ENCODE measurements around the gene RPL23.

RPL23 gene

GRCh38 chr17:38853292-38854219 is at the start of gene RPL23:
RPL23 (minus strand) TSS chr17:38853721; CDS start chr17:38853710, 11 bp downstream.
- H3K4me1 Mint-ChIP-seq, result peaks cover 34 to 54% of the 10 kb centered on the region in 2 donors
- no peaks in the 10 kb centered on the region for H3K27me3 Mint-ChIP-seq
- H3K4me3 Mint-ChIP-seq, result peak within 1 kb of the TSS; percentile 100
- ATAC-seq (replicated peaks) (peak; percentile 89 to 92), DNase-seq (peak; percentile 89)
- H3K27ac Mint-ChIP-seq, result peak within 1 kb of the TSS; percentile 100
- peaks cover 45 to 50% of the 10 kb centered on the region in 2 donors for H3K36me3 Mint-ChIP-seq
- H3K9me3 Mint-ChIP-seq, result no peaks in the 10 kb centered on the region

- H3K9me3 Mint-ChIP-seq, result no peaks in the 10 kb centered on the region
- no peaks in the 10 kb centered on the region for H3K27me3 Mint-ChIP-seq
- no peak for DNase-seq
- ATAC-seq (replicated peaks), result no peak
- H3K4me3 Mint-ChIP-seq, result no peak overlapping the region
- peak overlapping the region; percentile 59 for H3K27ac Mint-ChIP-seq
- H3K36me3 Mint-ChIP-seq, result peaks cover 32 to 70% of the 10 kb centered on the region in 2 donors
- H3K4me1 Mint-ChIP-seq, result peaks cover 42 to 67% of the 10 kb centered on the region in 2 donors
Measured at GRCh38 chr17:38900978-38901656, 47.6 kb upstream of the RPL23 start.

GRCh38 chr17:38899421-38899820 is 45.9 kb upstream of the RPL23 start:
- H3K9me3 Mint-ChIP-seq, result no peaks in the 10 kb centered on the region
- DNase-seq (no peak), ATAC-seq (replicated peaks) (peak; percentile 7 to 16)
- H3K36me3 Mint-ChIP-seq, result peaks cover 28 to 64% of the 10 kb centered on the region in 2 donors
- H3K27me3 Mint-ChIP-seq, result no peaks in the 10 kb centered on the region
- peaks cover 34 to 59% of the 10 kb centered on the region in 2 donors for H3K4me1 Mint-ChIP-seq
- peak overlapping the region; percentile 99 for H3K27ac Mint-ChIP-seq
- peak overlapping the region; percentile 67 to 75 for H3K4me3 Mint-ChIP-seq

- Mint-ChIP-seq H3K4me3 (peak overlapping the region; percentile 67 to 75), H3K4me1 (peaks cover 36 to 64% of the 10 kb centered on the region in 2 donors), H3K27me3 (no peaks in the 10 kb centered on the region), H3K9me3 (no peaks in the 10 kb centered on the region), H3K27ac (peak overlapping the region; percentile 99), H3K36me3 (peaks cover 28 to 65% of the 10 kb centered on the region in 2 donors)
- DNase-seq (peak; percentile 86), ATAC-seq (replicated peaks) (peak; percentile 92)
Measured at GRCh38 chr17:38898812-38899348, 45.4 kb upstream of the RPL23 start.

GRCh38 chr17:38898291-38898679 is 44.8 kb upstream of the RPL23 start:
- no peak for DNase-seq
- peaks cover 25 to 62% of the 10 kb centered on the region in 2 donors for H3K36me3 Mint-ChIP-seq

GRCh38 chr17:38897671-38898290 is 44.3 kb upstream of the RPL23 start:
- H3K4me1 Mint-ChIP-seq, result peaks cover 35 to 62% of the 10 kb centered on the region in 2 donors
- H3K4me3 Mint-ChIP-seq, result peak overlapping the region; percentile 67 to 75
- peak overlapping the region; percentile 99 for H3K27ac Mint-ChIP-seq
- ATAC-seq (replicated peaks) (no peak), DNase-seq (no peak)
- H3K27me3 Mint-ChIP-seq, result no peaks in the 10 kb centered on the region
- peaks cover 22 to 58% of the 10 kb centered on the region in 2 donors for H3K36me3 Mint-ChIP-seq
- no peaks in the 10 kb centered on the region for H3K9me3 Mint-ChIP-seq

More at GRCh38 chr17:38898291-38898679, 44.8 kb upstream of the RPL23 start:
- Mint-ChIP-seq H3K9me3 (no peaks in the 10 kb centered on the region), H3K4me3 (peak overlapping the region; percentile 67 to 75), H3K27me3 (no peaks in the 10 kb centered on the region), H3K27ac (peak overlapping the region; percentile 99), H3K4me1 (peaks cover 34 to 65% of the 10 kb centered on the region in 2 donors)
- ATAC-seq (replicated peaks), result peak; percentile 27 to 32

- Mint-ChIP-seq H3K27me3 (no peaks in the 10 kb centered on the region), H3K4me3 (no peak overlapping the region), H3K4me1 (peaks cover 38 to 68% of the 10 kb centered on the region in 2 donors), H3K27ac (peak overlapping the region; percentile 99), H3K9me3 (no peaks in the 10 kb centered on the region), H3K36me3 (peaks cover 27 to 63% of the 10 kb centered on the region in 2 donors)
- ATAC-seq (replicated peaks), result no peak
- DNase-seq, result no peak
Measured at GRCh38 chr17:38897176-38897575, 43.7 kb upstream of the RPL23 start.

GRCh38 chr17:38896346-38896954 is 42.9 kb upstream of the RPL23 start:
- ATAC-seq (replicated peaks) (no peak), DNase-seq (no peak)
- H3K9me3 Mint-ChIP-seq, result no peaks in the 10 kb centered on the region
- no peaks in the 10 kb centered on the region for H3K27me3 Mint-ChIP-seq
- H3K4me3 Mint-ChIP-seq, result no peak overlapping the region
- H3K27ac Mint-ChIP-seq, result peak overlapping the region; percentile 81
- peaks cover 44 to 75% of the 10 kb centered on the region in 2 donors for H3K4me1 Mint-ChIP-seq
- H3K36me3 Mint-ChIP-seq, result peaks cover 27 to 70% of the 10 kb centered on the region in 2 donors

GRCh38 chr17:38894276-38894675 is 40.8 kb upstream of the RPL23 start:
- no peaks in the 10 kb centered on the region for H3K9me3 Mint-ChIP-seq
- H3K36me3 Mint-ChIP-seq, result peaks cover 30 to 72% of the 10 kb centered on the region in 2 donors
- no peak overlapping the region for H3K4me3 Mint-ChIP-seq

GRCh38 chr17:38893607-38894006 is 40.1 kb upstream of the RPL23 start:
- H3K27me3 Mint-ChIP-seq, result no peaks in the 10 kb centered on the region
- H3K36me3 Mint-ChIP-seq, result peaks cover 29 to 72% of the 10 kb centered on the region in 2 donors
- peaks cover 39 to 73% of the 10 kb centered on the region in 2 donors for H3K4me1 Mint-ChIP-seq
- H3K9me3 Mint-ChIP-seq, result no peaks in the 10 kb centered on the region
- no peak for DNase-seq
- H3K27ac Mint-ChIP-seq, result peak overlapping the region; percentile 84
- no peak overlapping the region for H3K4me3 Mint-ChIP-seq
- no peak for ATAC-seq (replicated peaks)

More at GRCh38 chr17:38894276-38894675, 40.8 kb upstream of the RPL23 start:
- DNase-seq, result no peak
- Mint-ChIP-seq H3K27me3 (no peaks in the 10 kb centered on the region), H3K4me1 (peaks cover 46 to 76% of the 10 kb centered on the region in 2 donors), H3K27ac (peak overlapping the region; percentile 42)
- no peak for ATAC-seq (replicated peaks)

- Mint-ChIP-seq H3K36me3 (peaks cover 29 to 70% of the 10 kb centered on the region in 2 donors), H3K4me1 (peaks cover 34 to 71% of the 10 kb centered on the region in 2 donors), H3K27ac (no peak overlapping the region), H3K4me3 (no peak overlapping the region), H3K9me3 (no peaks in the 10 kb centered on the region), H3K27me3 (no peaks in the 10 kb centered on the region)
- DNase-seq (no peak), ATAC-seq (replicated peaks) (no peak)
Measured at GRCh38 chr17:38893113-38893512, 39.6 kb upstream of the RPL23 start.

GRCh38 chr17:38892620-38893019 is 39.1 kb upstream of the RPL23 start:
- Mint-ChIP-seq H3K9me3 (no peaks in the 10 kb centered on the region), H3K4me1 (peaks cover 29 to 66% of the 10 kb centered on the region in 2 donors), H3K4me3 (no peak overlapping the region), H3K27ac (peak overlapping the region; percentile 81), H3K36me3 (peaks cover 29 to 68% of the 10 kb centered on the region in 2 donors), H3K27me3 (no peaks in the 10 kb centered on the region)
- ATAC-seq (replicated peaks) (no peak), DNase-seq (no peak)

- ATAC-seq (replicated peaks), result peak; percentile 64 to 69
- peaks cover 27 to 61% of the 10 kb centered on the region in 2 donors for H3K4me1 Mint-ChIP-seq
- H3K4me3 Mint-ChIP-seq, result peak overlapping the region in 1 of 2 donors; percentile 25
- H3K27ac Mint-ChIP-seq, result peak overlapping the region; percentile 79
- no peaks in the 10 kb centered on the region for H3K9me3 Mint-ChIP-seq
- peaks cover 29 to 64% of the 10 kb centered on the region in 2 donors for H3K36me3 Mint-ChIP-seq
- no peaks in the 10 kb centered on the region for H3K27me3 Mint-ChIP-seq
- no peak for DNase-seq
Measured at GRCh38 chr17:38892083-38892482, 38.6 kb upstream of the RPL23 start.

All from stimulated activated naive B cell treated with anti-CD40 and anti-IgM and Interleukin-4, amounts not matched to agents 10 μg/mL and 1 μg/mL and 100 μg/mL, for 72 hours (primary cell).